HPDE6-E6E7 (cell line): Measurements from ENCODE around the gene UBIAD1.
"Not testable (repeated sequence)": the region's sequence is repeated elsewhere in the genome, so short reads cannot be mapped to it uniquely, and the experiment has no call there.

Experiments
- DNase-seq: peaks from one replicate; pipeline ENCODE4 v3.0.0; 2011; ENCODE audit warnings: missing footprints; ENCODE audit errors: extremely low spot score

UBIAD1 gene

GRCh38 chr1:11272832-11273594 is at the start of gene UBIAD1:
Gene UBIAD1 (plus strand): TSS chr1:11273198. CDS start chr1:11273532, 334 bp downstream.
- DNase-seq = peak; percentile 80

GRCh38 chr1:11227106-11228077 is 45.6 kb upstream of the UBIAD1 start:
- no peak for DNase-seq

GRCh38 chr1:11229203-11229602 is 43.8 kb upstream of the UBIAD1 start:
- DNase-seq = no peak

GRCh38 chr1:11233208-11233607 is 39.8 kb upstream of the UBIAD1 start:
- DNase-seq = no peak

GRCh38 chr1:11237356-11237755 is 35.6 kb upstream of the UBIAD1 start:
- DNase-seq = no peak

GRCh38 chr1:11238311-11238710 is 34.7 kb upstream of the UBIAD1 start:
- DNase-seq = no peak

- no peak for DNase-seq
Measured at GRCh38 chr1:11245248-11245647, 27.8 kb upstream of the UBIAD1 start.

- no peak for DNase-seq
Measured at GRCh38 chr1:11245904-11246719, 26.9 kb upstream of the UBIAD1 start.

- no peak for DNase-seq
Measured at GRCh38 chr1:11248169-11248568, 24.8 kb upstream of the UBIAD1 start.

- no peak for DNase-seq
Measured at GRCh38 chr1:11252538-11252937, 20.5 kb upstream of the UBIAD1 start.

GRCh38 chr1:11253226-11253625 is 19.8 kb upstream of the UBIAD1 start:
- DNase-seq = no peak

GRCh38 chr1:11256299-11256698 is 16.7 kb upstream of the UBIAD1 start:
- DNase-seq = no peak

- peak; percentile 100 for DNase-seq
Measured at GRCh38 chr1:11262171-11263049, 10.6 kb upstream of the UBIAD1 start, which contains the start of gene MTOR. Gene MTOR (minus strand): TSS chr1:11262551. CDS start chr1:11259409, 3,142 bp downstream.

GRCh38 chr1:11266268-11267074 is 6.5 kb upstream of the UBIAD1 start:
- no peak for DNase-seq

- DNase-seq = not testable (repeated sequence)
Measured at GRCh38 chr1:11267350-11268337, 5.4 kb upstream of the UBIAD1 start.

GRCh38 chr1:11272544-11272831 is 510 bp upstream of the UBIAD1 start:
- DNase-seq = no peak

GRCh38 chr1:11273595-11274234 is 717 bp downstream of the UBIAD1 start:
- DNase-seq = no peak

GRCh38 chr1:11279152-11279551 is 6.2 kb downstream of the UBIAD1 start:
- DNase-seq = no peak
